Peyer's patch (tissue), 4 donors: ENCODE data around the gene ITCH. TPM values are rescaled to one million over a fixed set of nuclear protein-coding genes. Genes with fewer than 3 reads are reported as not detected.
"Not testable (repeated sequence)": the region's sequence is repeated elsewhere in the genome, so short reads cannot be mapped to it uniquely, and the experiment has no call there.

Source experiments
- DNase-seq, 3 donors: peaks; one replicate each; pipeline ENCODE4 v3.0.0-alpha.2; 2017 to 2019
- H3K27ac ChIP-seq, 4 donors: fragments of 200-600 bp; sonication (generic); one replicate each; pipeline ENCODE4 v1.5.1; 2016 to 2019
- H3K27me3 ChIP-seq, 2 donors: fragments of 200-600 bp; sonication (generic); one replicate each; pipeline ENCODE4 v1.5.1; 2019
- H3K36me3 ChIP-seq, 3 donors: fragments of 200-600 bp; sonication (generic); one replicate each; pipeline ENCODE4 v1.5.1; 2016 to 2019
- H3K4me1 ChIP-seq, 4 donors: fragments of 200-600 bp; sonication (generic); one replicate each; pipeline ENCODE4 v1.5.1; 2016 to 2019
- H3K4me3 ChIP-seq, 4 donors: fragments of 200-600 bp; sonication (generic); 1 replicate in 3 of 4; 2 replicates in 1 of 4; pipeline ENCODE4 v1.5.1; 2016 to 2019; ENCODE audit warnings: mild to moderate bottlenecking in 1 of 4
- H3K9me3 ChIP-seq, 4 donors: fragments of 200-600 bp; sonication (generic); one replicate each; pipeline ENCODE4 v1.5.1; 2016 to 2019; ENCODE audit warnings: mild to moderate bottlenecking in 1 of 4
- POLR2A ChIP-seq, 2 donors: fragments of 450-650 bp; IDR thresholded peaks; one replicate each; pipeline ENCODE4 v1.5.1; 2017; ENCODE audit warnings: antibody characterized with exemption in 2 of 2, mild to moderate bottlenecking in 2 of 2, moderate library complexity in 2 of 2
- total RNA-seq, 4 donors: library from RNA; depleted of rRNA; stranded (reverse); fragments of >200 nt; gene quantifications; one replicate each; pipeline ENCODE4 v1.1.0, GENCODE V29; 2016
- TF ChIP-seq, protein P1 (sequence below), 6 experiments: fragments of 450-650 bp in 4 of 6; fragments of 200-600 bp in 2 of 6; sonication (generic) in 1 of 6; IDR thresholded peaks; one replicate each; pipeline ENCODE4 v1.5.1; 2017 to 2019; ENCODE audit warnings: antibody characterized with exemption in 6 of 6, mild to moderate bottlenecking in 3 of 6, moderate library complexity in 1 of 6

Gene ITCH
- total RNA-seq, 4 donors from 2014 or later: 43.6 to 69.3 (median 59.8) TPM

DNA sequence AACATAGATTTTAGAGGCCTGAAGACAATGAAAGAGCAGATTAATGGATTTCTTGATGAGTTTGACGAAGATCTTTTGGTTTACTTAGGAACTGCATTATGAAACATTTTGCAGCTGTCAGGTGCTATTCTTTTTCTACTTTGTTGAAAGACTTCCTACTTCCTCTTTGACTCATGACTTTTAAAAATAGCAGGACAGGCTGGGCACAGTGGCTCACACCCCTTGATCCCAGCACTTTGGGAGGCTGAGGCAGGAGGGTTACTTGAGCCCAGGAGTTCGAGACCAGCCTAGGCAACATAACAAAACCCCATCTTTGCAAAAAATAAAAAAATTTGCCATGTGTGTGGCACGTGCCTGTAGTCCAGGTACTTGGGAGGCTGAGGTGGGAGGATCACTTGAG lies 52.0 kb downstream of the ITCH start:
- TF ChIP-seq, protein P1, sequence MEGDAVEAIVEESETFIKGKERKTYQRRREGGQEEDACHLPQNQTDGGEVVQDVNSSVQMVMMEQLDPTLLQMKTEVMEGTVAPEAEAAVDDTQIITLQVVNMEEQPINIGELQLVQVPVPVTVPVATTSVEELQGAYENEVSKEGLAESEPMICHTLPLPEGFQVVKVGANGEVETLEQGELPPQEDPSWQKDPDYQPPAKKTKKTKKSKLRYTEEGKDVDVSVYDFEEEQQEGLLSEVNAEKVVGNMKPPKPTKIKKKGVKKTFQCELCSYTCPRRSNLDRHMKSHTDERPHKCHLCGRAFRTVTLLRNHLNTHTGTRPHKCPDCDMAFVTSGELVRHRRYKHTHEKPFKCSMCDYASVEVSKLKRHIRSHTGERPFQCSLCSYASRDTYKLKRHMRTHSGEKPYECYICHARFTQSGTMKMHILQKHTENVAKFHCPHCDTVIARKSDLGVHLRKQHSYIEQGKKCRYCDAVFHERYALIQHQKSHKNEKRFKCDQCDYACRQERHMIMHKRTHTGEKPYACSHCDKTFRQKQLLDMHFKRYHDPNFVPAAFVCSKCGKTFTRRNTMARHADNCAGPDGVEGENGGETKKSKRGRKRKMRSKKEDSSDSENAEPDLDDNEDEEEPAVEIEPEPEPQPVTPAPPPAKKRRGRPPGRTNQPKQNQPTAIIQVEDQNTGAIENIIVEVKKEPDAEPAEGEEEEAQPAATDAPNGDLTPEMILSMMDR (IDR thresholded peaks at IDR 0.05): no peak
- TF ChIP-seq POLR2A (IDR thresholded peaks at IDR 0.05): no peak
- Histone ChIP-seq H3K4me1 (no peaks in the 10 kb centered on the region), H3K27ac (peak overlapping the region in 1 of 4 donors; percentile 8), H3K36me3 (peaks cover 0 to 67% (median 3%) of the 10 kb centered on the region in 3 donors), H3K4me3 (no peak overlapping the region), H3K9me3 (no peaks in the 10 kb centered on the region), H3K27me3 (no peaks in the 10 kb centered on the region)
- no peak for DNase-seq

DNA sequence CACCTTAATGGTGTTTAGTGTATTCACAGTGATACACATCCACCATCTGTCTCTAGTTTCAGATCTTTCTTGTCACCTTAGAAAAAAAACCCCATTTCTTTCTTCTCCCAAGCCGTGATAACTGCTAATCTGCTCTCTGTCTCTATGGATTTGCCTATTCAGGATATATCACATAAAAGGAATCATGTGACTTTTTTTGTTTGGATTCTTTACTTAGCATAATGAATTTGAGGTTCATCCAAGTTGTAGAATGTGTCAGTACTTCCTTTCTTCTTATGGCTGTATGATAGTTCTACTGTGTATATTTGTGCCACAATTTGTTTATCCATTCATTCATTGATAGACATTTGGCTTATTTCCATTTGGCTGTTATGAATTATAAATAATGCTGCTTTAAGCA lies 57.1 kb downstream of the ITCH start:
- no peaks in the 10 kb centered on the region for H3K4me1 ChIP-seq
- no peaks in the 10 kb centered on the region for H3K9me3 ChIP-seq
- TF ChIP-seq POLR2A (IDR thresholded peaks at IDR 0.05): no peak
- TF ChIP-seq, protein P1 (IDR thresholded peaks at IDR 0.05): no peak
- peaks cover 0 to 53% (median 0%) of the 10 kb centered on the region in 3 donors for H3K36me3 ChIP-seq
- H3K4me3 ChIP-seq: no peak overlapping the region
- H3K27me3 ChIP-seq: no peaks in the 10 kb centered on the region
- no peak overlapping the region for H3K27ac ChIP-seq
- no peak for DNase-seq

DNA sequence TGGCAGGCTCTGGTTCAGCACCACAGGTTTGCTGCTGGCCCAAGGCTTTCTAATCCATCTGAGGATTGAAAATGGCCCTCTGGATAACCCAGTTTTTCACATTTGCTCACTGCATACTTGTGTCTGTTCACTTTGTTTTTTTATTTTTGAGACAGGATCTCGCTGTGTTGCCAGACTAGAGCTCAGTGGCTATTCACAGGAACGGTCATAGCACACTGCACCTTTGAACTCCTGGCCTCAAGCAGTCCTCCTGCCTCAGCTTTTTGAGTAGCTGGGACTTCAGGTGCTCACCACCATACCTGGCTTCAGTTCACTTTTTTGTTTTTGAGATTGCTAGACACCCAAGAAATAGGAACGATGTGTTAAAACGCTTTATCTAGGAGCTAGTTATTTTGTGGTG lies 57.9 kb downstream of the ITCH start:
- no peak for DNase-seq
- Histone ChIP-seq H3K4me3 (no peak overlapping the region), H3K9me3 (no peaks in the 10 kb centered on the region), H3K4me1 (no peaks in the 10 kb centered on the region), H3K27ac (no peak overlapping the region), H3K36me3 (peaks cover 0 to 53% (median 0%) of the 10 kb centered on the region in 3 donors), H3K27me3 (no peaks in the 10 kb centered on the region)
- TF ChIP-seq POLR2A (IDR thresholded peaks at IDR 0.05): no peak
- TF ChIP-seq, protein P1 (IDR thresholded peaks at IDR 0.05): no peak

DNA sequence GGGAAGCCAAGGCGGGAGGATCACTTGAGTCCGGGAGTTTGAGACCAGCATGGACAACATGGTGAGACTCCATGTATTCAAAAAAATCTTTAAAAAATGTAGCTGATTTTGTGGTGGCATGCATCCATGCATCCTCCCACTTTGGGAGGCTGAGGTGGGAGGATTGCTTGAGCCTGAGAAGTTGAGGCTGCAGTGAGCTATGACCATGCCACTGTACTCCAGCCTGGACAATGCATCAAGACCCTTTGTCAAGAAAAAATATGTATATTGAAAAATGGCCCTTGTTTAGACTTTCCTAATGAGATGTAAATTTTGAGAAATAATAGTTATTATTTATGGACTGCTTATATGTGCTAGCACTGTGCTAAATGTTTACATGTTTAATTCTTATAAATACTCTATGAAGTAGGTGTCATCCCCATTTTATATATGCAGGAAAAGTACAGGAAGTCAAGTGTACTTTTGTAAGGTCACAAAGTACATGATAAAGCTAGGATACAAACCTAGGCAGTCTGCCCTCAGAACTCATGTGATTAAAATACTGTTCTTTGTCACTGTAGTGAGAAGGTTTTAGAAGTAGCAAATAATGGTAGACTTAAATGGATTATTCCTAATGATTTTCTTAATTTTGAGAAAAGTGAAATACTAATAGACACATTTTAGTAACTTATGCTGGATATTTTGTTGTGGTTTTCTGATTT lies 58.8 kb downstream of the ITCH start:
- no peak overlapping the region for H3K4me3 ChIP-seq
- TF ChIP-seq POLR2A (IDR thresholded peaks at IDR 0.05): no peak
- TF ChIP-seq, protein P1 (IDR thresholded peaks at IDR 0.05): no peak
- no peaks in the 10 kb centered on the region for H3K9me3 ChIP-seq
- no peaks in the 10 kb centered on the region for H3K27me3 ChIP-seq
- no peak for DNase-seq
- no peak overlapping the region for H3K27ac ChIP-seq
- no peaks in the 10 kb centered on the region for H3K4me1 ChIP-seq
- H3K36me3 ChIP-seq: peaks cover 0 to 60% (median 0%) of the 10 kb centered on the region in 3 donors

DNA sequence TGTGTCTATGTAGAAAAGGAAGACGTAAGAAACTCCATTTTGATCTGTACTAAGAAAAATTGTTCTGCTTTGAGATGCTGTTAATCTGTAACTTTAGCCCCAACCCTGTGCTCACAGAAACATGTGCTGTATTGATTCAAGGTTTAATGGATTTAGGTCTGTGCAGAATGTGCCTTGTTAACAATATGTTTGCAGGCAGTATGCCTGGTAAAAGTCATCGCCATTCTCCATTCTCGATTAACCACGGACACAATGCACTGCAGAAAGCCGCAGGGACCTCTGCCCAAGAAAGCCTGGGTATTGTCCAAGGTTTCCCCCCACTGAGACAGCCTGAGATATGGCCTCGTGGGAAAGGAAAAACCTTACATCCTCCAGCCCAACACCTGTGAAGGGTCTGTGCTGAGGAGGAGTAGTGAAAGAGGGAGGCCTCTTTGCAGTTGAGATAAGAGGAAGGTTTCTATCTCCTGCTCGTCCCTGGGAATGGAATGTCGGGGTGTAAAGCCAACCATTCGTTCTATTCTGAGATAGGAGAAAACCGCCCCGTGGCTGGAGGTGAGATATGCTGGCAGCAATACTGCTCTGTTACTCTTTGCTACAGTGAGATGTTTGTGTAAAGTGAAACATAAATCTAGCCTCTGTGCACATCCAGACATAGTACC lies 62.1 kb downstream of the ITCH start:
- H3K27ac ChIP-seq, H3K27me3 ChIP-seq, H3K4me1 ChIP-seq, H3K9me3 ChIP-seq, DNase-seq, H3K4me3 ChIP-seq: not testable (repeated sequence)
- H3K36me3 ChIP-seq: peaks cover 0 to 56% (median 0%) of the 10 kb centered on the region in 3 donors

DNA sequence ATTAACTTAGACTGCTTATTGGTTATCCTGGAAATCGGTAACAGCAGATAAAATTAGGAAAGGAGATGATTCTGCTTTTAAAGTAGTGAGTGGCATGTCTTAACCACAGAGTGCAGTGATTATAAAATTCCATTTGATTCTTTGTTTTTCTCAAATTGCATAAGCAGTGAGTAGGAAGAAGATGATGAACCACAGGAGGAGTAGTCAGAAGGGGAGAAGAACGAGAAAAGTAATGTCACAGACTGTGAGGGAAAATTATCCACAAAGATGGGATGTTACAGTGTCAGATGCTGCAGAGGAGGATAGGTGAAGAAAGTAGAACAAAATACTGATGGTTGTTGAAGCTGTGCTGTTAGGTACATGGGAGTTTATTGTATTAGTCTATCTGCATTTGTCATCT lies 63.0 kb downstream of the ITCH start:
- TF ChIP-seq, protein P1 (IDR thresholded peaks at IDR 0.05): no peak
- no peak for TF ChIP-seq POLR2A (IDR thresholded peaks at IDR 0.05)
- Histone ChIP-seq H3K4me1 (no peaks in the 10 kb centered on the region), H3K9me3 (no peaks in the 10 kb centered on the region), H3K27ac (no peak overlapping the region), H3K27me3 (no peaks in the 10 kb centered on the region), H3K4me3 (no peak overlapping the region), H3K36me3 (peaks cover 0 to 58% (median 0%) of the 10 kb centered on the region in 3 donors)
- DNase-seq: no peak
